DMS 273 (cell line): ENCODE data around the gene TMEM198.

Experiments
- DNase-seq: peaks from one replicate; lab custom pipeline; 2025; ENCODE audit not compliant: unreplicated experiment; lab: John Stamatoyannopoulos, UW

Gene TMEM198

DNA sequence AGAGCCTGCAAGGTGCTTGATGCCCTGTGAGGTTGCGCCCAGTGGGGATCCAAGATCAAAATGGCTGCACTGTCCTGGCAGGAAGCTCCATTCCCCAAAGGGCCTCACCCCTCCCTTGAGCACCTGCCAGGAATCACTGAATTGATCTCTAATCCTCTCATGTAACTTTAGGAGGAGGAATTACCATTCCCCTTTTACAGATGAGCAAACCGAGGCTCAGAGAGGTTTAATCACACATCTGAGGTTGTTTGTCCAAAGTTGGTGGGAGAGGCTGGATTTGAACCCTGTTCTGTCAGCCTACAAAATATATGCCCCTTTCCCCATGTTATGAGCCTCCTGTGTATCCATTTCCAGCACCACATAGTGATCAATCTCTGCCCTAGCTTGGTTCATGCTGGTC is 19.0 kb upstream of the TMEM198 start:
- no peak for DNase-seq

DNA sequence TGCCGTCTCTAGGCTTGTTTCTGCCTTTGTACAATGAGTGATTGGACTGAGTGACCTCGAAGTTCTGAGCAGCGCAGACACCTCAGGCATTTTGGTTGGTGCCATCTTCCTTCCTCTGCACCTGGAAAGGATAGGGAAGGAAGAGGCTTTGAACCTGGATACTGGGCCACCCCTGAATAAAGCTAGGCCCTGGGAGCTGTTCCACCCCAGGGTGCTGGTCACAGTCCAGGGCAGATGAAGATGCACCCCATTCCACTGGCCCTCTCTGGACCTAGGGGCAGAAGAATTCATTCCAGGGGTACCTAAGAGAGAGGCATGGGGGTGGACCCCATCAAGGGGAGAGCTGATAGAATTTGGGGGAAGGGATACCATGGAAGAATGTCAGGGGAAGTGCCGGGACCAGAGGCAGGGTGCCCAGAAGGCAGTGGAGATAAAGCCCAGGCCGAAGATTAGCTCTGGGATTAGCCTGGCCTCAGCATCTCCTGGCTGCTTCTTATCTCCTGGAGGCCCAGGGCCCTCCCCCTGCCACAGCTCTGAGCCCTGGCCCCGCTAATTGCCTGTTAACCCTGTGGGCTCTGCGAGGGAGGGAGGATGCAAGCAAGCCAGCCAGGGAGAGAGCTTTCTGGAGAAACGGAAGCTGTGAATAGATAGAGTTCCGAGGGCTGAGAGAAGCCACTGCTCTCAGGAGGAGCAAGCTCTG is 18.1 kb upstream of the TMEM198 start:
- peak; percentile 46 for DNase-seq

DNA sequence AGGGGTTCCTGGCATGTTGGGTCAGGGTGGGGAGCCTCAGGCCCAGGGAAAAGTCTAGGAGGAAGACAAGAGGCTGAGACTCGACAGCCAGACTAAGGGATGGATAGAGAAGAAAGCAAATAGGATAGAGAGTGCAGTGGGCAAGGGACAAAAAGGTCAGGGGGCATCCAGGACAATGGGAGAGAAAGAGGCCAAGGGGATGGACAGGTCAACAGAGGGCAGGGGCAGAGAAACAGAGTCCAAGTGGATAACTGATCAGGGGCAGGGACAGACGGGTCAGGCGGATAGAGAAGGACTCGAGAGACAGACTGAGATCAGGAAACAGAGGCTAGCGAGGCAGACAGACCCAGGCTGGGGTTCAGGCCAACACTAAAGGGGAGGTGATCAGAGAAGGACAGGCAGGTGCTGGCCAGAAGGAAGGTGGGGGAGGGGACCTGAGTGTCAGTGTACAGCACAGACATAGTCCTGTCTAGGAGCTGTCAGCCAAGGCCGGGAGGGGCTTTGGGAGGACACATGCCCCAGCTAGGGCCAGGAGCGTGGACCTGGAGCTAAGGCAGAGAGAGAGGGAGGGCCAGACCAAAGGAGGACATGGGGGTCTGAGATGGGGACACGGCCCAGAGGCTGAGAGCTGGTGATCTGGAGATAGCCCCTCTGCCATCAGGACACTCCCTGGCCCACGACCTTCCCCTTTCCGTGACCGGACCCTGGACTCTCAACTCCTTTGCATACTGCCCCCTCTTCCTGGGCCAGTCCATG is 17.3 kb upstream of the TMEM198 start:
- no peak for DNase-seq

DNA sequence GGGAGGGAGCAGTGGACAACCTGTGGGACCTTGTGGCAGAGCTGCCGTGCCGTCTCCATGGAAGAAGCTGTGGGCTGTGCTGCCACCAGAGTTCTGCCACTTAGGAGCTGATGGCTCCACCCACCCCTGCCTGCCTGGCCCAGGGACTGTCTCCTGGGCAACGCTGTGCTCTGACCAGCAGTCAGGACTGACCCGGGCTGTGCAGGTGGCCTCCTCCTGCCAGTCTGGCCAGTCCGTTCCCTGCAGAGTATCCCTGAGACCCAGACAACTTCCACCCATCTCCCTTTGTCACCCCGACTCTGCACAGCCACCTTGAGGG is 16.8 kb upstream of the TMEM198 start:
- no peak for DNase-seq

DNA sequence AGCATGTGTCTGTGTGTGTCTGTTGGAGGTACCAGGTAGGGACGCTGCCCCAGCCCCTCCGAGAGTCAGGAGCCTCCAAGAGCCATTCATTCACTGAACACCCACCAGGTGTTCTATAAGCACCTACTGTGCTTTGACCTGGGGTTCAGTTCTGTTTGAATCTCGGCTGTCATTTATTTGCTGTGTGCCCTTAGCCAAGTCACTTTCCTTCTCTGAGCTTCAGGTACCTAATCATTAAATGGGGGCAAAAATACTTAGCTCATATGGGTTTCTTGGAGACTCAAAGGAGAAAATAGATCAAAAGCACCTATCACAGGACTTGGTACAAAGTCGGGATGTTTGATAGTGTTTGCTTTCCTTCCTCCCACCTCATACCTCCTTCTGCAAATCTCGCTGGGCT is 16.4 kb upstream of the TMEM198 start:
- no peak for DNase-seq

DNA sequence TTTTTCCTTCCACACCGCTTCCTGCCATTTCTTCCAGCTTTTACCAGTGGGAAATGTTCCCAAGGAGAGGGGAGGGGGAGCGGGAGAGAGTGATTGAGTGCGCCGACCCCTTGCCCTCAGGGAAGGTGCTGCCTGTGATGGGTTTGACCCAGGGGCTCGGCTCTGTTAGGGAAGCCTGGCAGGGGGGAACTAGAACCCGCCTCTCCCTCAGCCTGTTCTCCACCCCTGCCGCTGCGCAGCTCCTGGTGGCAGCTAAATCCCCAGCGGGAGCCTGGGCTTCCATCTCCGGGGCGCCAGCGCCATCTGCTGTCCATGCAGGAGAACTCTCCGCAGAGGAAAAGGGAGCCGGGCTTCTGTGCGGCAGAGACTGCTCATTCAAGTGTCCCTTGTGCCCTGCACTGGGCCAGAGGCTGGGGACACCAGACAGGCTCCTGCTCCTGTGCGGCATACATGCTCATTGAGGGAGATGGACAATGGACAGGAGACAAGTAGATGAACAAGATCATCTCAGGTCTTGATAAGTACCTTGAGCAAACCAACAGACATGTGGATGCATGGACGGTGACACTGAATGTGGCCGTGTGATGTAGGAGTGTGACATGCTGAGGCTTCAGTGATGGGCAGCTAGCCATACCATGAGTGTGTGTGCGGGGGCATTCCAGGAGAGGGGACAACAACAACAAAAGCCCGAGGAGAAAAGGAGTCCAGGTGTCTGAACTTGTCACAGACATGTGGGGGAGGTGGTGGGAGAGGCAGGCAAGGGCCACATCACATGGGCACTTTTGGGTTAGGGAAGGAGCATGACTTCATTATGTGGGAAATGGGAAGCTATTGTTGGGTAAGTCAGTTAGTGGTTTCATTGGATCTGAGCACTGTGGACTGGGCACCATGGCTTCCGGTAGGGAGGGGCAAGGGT is 13.5 kb upstream of the TMEM198 start:
- DNase-seq = peak; percentile 94

DNA sequence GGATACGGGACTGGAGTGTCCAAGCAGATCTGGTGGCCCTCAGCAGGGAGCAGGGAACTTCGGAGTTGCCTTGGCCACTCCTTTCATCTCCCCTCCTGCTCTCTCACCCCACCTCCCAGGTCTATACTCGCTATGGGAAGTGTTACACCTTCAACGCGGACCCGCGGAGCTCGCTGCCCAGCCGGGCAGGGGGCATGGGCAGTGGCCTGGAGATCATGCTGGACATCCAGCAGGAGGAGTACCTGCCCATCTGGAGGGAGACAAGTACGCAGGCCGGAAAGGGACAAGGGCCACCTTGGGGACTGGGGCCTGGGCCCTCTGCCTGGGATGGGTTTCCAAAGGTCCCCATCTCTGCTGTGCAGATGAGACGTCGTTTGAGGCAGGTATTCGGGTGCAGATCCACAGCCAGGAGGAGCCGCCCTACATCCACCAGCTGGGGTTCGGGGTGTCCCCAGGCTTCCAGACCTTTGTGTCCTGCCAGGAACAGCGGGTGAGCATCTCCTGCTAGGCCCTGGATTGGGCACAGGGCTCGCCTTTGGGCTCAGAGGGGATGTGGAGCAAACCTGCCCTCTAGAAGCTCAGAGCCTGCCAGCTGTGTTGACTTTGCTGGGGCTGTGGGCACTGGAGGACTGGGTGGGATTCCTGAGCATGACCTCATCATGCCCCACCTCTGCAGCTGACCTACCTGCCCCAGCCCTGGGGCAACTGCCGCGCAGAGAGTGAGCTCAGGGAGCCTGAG is 12.0 kb upstream of the TMEM198 start:
- no peak for DNase-seq

DNA sequence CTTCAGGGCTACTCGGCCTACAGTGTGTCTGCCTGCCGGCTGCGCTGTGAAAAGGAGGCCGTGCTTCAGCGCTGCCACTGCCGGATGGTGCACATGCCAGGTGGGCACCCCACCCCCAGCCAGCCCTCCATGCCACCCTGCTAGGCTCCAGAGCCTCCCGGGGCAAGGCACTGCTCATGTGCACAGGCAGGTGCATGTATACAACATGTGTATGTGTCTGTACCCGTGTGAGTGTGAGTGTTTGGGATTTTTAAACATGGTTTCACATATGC is 11.5 kb upstream of the TMEM198 start:
- DNase-seq = no peak

DNA sequence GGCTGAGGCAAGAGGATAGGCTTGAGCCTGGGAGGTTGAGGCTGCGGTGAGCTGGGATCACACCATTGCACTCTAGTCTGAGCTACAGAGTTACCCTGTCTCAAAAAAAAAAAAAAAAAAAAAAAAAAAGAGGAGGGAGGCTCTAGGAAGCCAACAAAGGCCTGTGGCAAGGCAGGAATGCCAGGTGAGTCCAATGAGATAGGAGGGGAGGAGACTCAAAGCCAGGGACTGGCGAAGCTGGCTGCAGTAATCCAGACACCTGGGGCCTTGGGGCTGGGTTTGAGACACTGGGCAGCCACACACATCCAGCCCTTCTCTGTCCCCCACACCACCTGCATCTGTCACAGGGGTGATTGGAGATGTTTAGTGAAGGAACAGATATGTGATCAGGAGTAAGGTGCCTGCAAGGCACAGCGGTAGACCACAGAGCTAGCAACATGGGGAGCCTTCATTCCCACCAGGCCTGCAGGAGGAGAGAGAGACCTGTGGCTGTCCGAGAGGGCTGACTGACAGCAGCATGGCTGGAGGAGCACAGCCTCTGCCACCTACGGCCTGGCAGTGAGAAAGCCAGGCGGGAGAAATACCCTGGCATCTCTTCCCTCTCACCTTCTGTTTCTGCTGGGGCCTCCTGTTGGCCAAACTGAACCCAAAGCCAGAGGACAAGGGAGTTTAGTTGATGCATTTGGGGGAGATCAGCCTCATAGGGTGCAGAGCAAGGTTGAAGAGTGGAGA is 9.7 kb upstream of the TMEM198 start:
- DNase-seq = no peak

DNA sequence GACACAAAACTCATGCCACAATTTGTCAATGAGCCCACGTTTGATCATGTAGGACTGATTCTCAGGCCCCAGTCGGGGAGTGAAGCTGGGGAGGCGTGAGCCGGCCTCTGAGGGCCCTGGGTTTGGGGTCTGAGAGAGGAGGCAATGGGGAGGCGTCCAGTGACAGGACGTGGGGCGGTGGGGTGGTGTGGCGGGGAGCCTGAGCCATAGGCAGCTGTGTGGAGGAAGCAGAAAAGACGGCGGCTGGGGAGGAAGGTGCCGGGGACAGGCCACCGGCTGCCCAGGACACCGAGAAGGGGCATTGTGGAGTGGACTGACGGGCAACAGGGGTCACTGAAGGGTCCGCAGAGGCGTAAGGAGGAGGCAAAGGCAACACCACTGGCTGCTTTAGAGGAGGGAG is 7.4 kb upstream of the TMEM198 start:
- DNase-seq = no peak

DNA sequence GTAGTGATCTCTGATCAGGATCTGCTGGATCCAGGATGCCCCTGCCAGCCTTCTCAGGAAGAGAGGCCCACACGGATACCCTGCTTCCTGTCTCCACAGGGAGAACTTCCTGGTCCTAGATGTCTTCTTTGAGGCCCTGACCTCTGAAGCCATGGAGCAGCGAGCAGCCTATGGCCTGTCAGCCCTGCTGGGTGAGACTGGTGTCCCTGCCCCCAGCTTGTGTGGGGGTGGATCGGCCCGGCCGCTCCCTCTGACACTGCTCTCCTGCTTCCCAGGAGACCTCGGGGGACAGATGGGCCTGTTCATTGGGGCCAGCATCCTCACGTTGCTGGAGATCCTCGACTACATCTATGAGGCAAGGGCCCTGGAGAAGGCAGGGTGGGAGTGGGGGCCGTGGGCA is 6.9 kb upstream of the TMEM198 start:
- DNase-seq = no peak

DNA sequence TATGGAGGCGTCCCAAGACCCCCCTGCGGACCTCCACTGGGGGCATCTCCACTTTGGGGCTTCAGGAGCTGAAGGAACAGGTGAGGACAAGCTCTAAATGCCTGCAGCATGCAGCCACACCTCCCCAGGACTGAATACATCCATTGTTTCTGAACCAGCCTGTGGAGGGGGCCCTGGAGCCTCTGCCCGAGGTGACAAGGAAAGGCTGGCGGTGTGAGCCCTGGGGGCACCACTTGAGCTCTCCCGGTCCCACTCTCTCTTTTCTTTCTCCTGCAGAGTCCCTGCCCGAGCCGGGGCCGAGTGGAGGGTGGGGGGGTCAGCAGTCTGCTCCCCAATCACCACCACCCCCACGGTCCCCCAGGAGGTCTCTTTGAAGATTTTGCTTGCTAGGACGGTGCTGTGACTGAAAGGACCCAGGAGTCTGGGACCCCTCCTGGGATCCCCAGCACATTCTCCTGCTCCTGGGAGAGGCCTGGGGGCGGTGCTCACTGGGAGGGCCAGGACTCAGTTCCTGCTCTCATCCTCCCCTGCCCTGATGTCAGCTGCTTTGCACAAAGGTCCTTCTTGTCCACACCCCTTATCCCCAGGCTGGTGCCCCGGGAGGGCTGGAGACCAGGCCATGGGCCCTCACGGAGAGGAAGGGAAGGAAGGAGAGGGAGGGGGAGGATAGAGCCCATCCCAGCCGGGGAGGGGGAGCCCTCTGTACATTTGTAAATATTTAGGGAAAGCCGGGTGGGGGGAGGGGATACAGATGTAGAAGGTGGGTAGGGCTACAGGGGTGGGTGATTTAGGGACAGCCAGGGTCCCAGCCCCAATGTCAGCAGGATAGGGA is 6.0 kb upstream of the TMEM198 start:
- DNase-seq = peak; percentile 43

DNA sequence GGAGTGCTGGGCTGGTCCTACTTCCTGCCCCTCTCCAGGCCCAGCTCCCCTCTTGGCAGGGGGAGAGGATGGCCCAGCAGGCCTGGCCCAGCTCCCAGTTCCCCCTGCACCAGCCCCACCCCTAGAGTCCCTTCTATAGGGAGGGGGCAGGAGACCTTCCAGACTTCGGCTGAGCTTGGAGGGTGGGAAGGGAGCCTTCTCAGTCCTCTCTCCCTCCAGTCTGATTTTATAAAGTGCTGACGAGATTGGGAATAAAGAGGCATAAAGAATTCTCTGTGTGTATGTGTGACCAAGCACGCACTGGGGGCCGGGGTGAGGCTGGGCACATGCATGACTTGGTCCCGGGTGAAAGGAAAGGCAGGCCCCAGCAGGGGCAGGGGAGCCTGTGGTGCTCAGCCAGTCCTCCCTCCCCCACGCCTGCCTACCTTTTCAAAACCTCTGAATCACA is 5.3 kb upstream of the TMEM198 start:
- DNase-seq = peak; percentile 63

DNA sequence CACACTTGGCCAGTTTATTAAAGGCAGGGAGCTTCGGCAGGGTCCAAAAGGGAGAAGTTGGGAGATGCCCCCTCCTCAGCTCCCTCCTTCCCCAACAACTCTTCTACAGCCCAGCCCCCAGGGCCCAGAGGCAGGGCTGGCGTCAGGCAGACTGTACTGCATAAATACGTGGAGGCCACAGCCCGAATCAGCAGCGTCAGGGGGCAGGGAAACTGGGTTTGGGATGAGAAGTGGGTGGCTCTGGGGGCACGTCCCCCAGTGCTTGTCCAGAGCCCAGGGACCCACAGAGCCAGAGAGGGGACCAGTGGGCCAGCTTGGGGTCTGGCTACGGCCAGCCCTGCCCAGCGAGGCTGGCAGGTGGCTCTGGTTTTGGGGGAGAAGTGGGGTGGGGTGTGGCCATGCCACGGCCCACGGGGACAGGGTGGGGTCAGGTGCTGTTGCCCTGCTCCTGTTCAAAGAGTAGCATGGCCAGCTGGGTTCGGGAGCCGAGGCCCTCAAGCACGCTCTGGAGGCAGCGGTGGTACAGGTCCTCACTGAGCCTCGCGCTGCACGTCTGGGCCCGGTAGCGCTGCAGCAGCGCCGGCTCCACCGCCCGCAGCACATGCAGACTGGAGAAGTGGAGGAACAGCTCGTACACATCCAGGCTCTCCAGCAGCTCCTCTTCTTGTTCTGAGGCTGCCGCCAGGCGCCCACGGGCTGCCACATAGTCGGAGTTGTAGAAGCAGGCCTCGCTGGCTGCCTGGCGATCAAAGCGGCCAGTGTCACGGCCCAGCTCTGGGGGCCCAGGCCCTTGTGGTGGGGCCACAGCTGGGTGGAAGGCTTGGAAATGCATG is 4.7 kb upstream of the TMEM198 start:
- no peak for DNase-seq

DNA sequence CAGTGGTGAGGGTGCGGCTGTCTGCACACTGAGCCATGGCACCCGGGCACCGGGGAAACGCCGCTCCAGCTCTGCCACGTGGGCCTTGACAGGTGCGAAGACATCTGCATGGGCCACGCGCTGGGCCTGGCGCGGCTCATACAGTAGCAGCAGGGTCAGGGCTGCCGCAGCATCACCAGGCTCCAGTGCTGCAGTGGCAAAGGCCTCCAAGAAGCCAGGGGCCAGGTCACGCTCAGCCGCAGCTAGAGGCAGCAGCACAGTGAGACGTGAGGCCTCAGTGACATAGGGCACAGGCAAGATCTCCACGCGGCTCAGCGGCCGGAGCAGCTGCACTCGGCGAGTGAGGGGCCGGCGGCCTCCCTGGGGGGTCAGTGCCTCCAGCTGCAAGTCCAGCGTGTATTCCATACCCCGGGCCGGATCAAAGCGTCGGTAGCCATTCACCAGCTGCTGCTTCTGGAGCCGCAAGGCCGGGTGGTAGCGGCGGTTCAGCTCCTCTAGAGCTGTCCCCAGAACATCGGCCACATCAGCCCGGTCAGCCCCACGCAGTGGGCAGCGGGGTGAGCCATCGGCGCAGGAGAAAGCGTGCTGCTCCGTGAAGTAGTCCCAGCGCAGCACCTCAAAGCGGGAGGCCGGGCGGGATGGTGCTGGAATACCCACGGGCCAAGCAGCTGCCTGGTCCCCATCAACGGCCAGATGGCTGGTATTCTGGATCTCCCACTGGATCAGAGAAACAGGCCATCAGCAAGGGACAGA is 3.7 kb upstream of the TMEM198 start:
- no peak for DNase-seq

DNA sequence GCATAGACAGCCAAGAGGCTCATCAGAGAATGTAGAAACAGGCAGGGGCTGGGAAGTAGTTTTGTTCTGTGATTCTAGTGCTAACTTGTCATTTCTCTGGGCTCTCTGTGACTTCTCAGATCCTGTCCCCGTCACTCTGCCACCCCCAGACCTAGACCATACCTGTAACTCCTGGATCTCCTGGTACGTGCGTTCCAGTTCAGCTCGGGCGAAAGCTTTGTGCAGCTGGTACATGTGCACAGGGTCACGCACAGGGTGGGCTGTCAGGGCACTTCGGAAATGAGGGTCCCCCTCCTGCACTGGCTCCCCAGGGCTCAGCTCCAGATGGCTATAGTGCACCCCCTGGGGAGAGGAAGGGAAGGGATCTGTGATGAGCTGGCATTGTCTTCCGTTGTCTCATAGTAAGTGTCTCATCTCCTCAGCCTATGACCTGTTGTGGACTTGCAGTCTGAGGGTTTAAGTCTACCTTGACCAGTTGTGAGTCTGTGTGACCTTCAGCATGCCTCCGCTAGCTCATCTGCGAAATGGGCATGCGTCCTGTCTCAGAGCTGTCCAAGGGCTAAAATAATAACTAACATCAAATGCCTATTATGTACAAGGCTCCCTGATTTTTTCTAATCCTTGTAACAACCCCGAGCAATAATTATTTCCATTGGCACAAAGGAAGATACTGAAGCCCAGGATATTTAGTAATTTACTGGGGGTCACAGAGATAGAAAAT is 2.9 kb upstream of the TMEM198 start:
- DNase-seq = no peak

DNA sequence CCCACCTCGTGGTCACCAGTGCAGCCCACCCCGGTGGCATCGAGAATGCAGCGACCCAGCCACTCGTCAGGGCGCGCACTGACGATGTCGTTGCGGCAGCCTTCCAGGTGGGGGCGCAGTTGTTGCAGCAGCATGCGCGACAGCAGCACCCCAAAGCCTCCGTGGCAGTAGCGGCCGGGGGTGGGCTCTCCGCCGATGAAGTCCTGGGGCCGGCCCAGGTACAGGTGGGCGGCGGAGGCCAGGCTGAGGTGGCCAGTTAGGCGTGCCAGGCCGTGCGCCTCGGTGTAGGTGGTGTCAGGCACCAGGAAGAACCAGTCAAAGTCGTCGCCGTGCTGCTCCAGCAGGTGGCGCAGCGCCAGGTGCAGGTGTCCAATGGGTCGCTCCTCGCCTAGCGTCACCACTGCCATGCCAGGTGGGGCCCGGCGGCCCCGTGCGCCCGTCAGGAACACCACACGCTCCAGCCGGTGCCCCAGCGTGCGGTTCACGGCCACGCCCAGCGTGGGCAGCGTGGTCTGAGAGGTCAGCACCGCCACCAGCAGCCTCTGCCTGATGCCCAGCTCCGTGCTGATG is 2.1 kb upstream of the TMEM198 start:
- DNase-seq = peak; percentile 89
